Muscle of arm (tissue), 12 donors: Measurements from ENCODE around the gene SCNN1G. TPM values are rescaled to one million over a fixed set of nuclear protein-coding genes. Genes with fewer than 3 reads are reported as not detected.

Experiments
- DNase-seq: peaks from one replicate; pipeline ENCODE4 v3.0.0-alpha.2; 2013
- polyA plus RNA-seq, 12 donors: library from polyadenylated mRNA; unstranded; fragments of 120-200 nt; gene quantifications; one replicate each; pipeline ENCODE4 v1.2.1, GENCODE V29; 2013; ENCODE audit not compliant: insufficient read length in 12 of 12

Gene SCNN1G
- polyA plus RNA-seq, 12 donors, result 0.07 to 0.47 (median 0.28) TPM; not detected in 6

GRCh38 chr16:23196539-23196938 lies 14.0 kb downstream of the SCNN1G start:
- no peak for DNase-seq

GRCh38 chr16:23202166-23202565 lies 19.6 kb downstream of the SCNN1G start:
- no peak for DNase-seq

GRCh38 chr16:23206986-23207385 lies 24.4 kb downstream of the SCNN1G start:
- no peak for DNase-seq

GRCh38 chr16:23207485-23207884 lies 24.9 kb downstream of the SCNN1G start:
- no peak for DNase-seq

- no peak for DNase-seq
Measured at GRCh38 chr16:23209606-23210005, 27.1 kb downstream of the SCNN1G start.

GRCh38 chr16:23213831-23214230 lies 31.3 kb downstream of the SCNN1G start:
- no peak for DNase-seq

GRCh38 chr16:23214796-23215195 lies 32.3 kb downstream of the SCNN1G start:
- no peak for DNase-seq

- DNase-seq, result no peak
Measured at GRCh38 chr16:23215435-23215834, 32.9 kb downstream of the SCNN1G start.

- no peak for DNase-seq
Measured at GRCh38 chr16:23216658-23217246, 34.2 kb downstream of the SCNN1G start.

GRCh38 chr16:23217646-23218045 lies 35.1 kb downstream of the SCNN1G start:
- DNase-seq, result no peak

GRCh38 chr16:23222929-23223328 lies 40.4 kb downstream of the SCNN1G start:
- no peak for DNase-seq

GRCh38 chr16:23223368-23223767 lies 40.8 kb downstream of the SCNN1G start:
- DNase-seq, result no peak

- DNase-seq, result no peak
Measured at GRCh38 chr16:23225109-23225508, 42.6 kb downstream of the SCNN1G start.

GRCh38 chr16:23225634-23226033 lies 43.1 kb downstream of the SCNN1G start:
- no peak for DNase-seq

GRCh38 chr16:23227529-23227928 lies 45.0 kb downstream of the SCNN1G start:
- DNase-seq, result no peak

GRCh38 chr16:23229714-23230113 lies 47.2 kb downstream of the SCNN1G start:
- no peak for DNase-seq

- DNase-seq, result no peak
Measured at GRCh38 chr16:23232806-23233205, 50.3 kb downstream of the SCNN1G start.

- DNase-seq, result no peak
Measured at GRCh38 chr16:23235176-23235575, 52.6 kb downstream of the SCNN1G start.

GRCh38 chr16:23236983-23237382 lies 54.4 kb downstream of the SCNN1G start:
- DNase-seq, result no peak

GRCh38 chr16:23240994-23241393 lies 58.4 kb downstream of the SCNN1G start:
- no peak for DNase-seq

GRCh38 chr16:23244122-23244521 lies 61.6 kb downstream of the SCNN1G start:
- no peak for DNase-seq

- no peak for DNase-seq
Measured at GRCh38 chr16:23245268-23245667, 62.7 kb downstream of the SCNN1G start.

- no peak for DNase-seq
Measured at GRCh38 chr16:23248261-23249194, 66.0 kb downstream of the SCNN1G start.
